Chondrocyte (in vitro differentiated cells): ENCODE results near the gene GFRA1. TPM values are rescaled to one million over a fixed set of nuclear protein-coding genes. Genes with fewer than 3 reads are reported as not detected.

Source experiments
- DNase-seq: peaks from one replicate; pipeline ENCODE4 v3.0.0; 2021; ENCODE audit warnings: mixed read lengths, low spot score
- H3K27ac Mint-ChIP-seq: one replicate; pipeline ENCODE4 v1.8.0; 2021; ENCODE audit warnings: mild to moderate bottlenecking, moderate library complexity, mixed read lengths; ENCODE audit not compliant: unreplicated experiment
- H3K27me3 Mint-ChIP-seq: 2 replicates; pipeline ENCODE4 v1.8.0; 2021; ENCODE audit warnings: low read depth, mixed read lengths
- H3K36me3 Mint-ChIP-seq: 2 replicates; pipeline ENCODE4 v1.8.0; 2021; ENCODE audit warnings: low read depth, mixed read lengths
- H3K4me1 Mint-ChIP-seq: 2 replicates; pipeline ENCODE4 v1.8.0; 2021; ENCODE audit warnings: low read depth, mild to moderate bottlenecking, mixed read lengths
- H3K4me3 Mint-ChIP-seq: one replicate; pipeline ENCODE4 v1.8.0; 2021; ENCODE audit warnings: mild to moderate bottlenecking, moderate library complexity, mixed read lengths; ENCODE audit not compliant: unreplicated experiment
- H3K9me3 Mint-ChIP-seq: 2 replicates; pipeline ENCODE4 v1.8.0; 2021; ENCODE audit warnings: low read depth, mixed read lengths
- CTCF ChIP-seq: fragments of 200-600 bp; sonication (generic); IDR thresholded peaks from 2 replicates; pipeline ENCODE4 v1.5.0; 2021; ENCODE audit warnings: antibody characterized with exemption, mild to moderate bottlenecking, moderate library complexity
- total RNA-seq: library from RNA; stranded (reverse); gene quantifications from 3 replicates; pipeline ENCODE4 v1.2.1, GENCODE V29; 2021

The GFRA1 gene
- total RNA-seq, 1 donor from 2014 or later = 79.7 TPM

DNA sequence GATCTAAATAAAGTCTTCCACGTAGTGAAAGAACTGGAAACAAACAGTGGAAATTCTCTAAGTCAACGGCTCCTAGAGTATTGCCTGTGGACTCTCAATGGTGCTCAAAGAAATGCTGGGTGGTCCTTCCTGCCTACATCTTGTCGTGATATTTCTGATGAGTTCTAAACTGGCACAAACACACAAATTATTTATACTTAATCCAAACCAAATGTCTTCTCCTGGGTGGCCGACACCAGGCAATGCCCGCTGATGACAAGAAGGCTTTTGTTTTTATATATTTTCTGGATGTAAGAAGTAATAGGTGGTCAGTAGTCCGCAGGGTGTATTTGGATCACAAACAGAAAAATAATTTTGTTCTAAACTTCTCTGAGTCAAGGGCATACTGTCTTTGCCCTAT lies 178.7 kb downstream of the GFRA1 start:
- Mint-ChIP-seq H3K4me3 (no peak overlapping the region), H3K36me3 (peaks cover 3% of the 10 kb centered on the region), H3K9me3 (no peaks in the 10 kb centered on the region), H3K27me3 (no peaks in the 10 kb centered on the region), H3K27ac (no peak overlapping the region), H3K4me1 (no peaks in the 10 kb centered on the region)
- no peak for DNase-seq
- no peak for TF ChIP-seq CTCF

GRCh38 chr10:116093031-116093430 lies 180.0 kb downstream of the GFRA1 start:
- DNase-seq = no peak
- no peak overlapping the region for H3K27ac Mint-ChIP-seq
- H3K4me1 Mint-ChIP-seq = no peaks in the 10 kb centered on the region
- TF ChIP-seq CTCF = no peak
- no peak overlapping the region for H3K4me3 Mint-ChIP-seq
- H3K36me3 Mint-ChIP-seq = peaks cover 6% of the 10 kb centered on the region
- no peaks in the 10 kb centered on the region for H3K9me3 Mint-ChIP-seq
- H3K27me3 Mint-ChIP-seq = no peaks in the 10 kb centered on the region

DNA sequence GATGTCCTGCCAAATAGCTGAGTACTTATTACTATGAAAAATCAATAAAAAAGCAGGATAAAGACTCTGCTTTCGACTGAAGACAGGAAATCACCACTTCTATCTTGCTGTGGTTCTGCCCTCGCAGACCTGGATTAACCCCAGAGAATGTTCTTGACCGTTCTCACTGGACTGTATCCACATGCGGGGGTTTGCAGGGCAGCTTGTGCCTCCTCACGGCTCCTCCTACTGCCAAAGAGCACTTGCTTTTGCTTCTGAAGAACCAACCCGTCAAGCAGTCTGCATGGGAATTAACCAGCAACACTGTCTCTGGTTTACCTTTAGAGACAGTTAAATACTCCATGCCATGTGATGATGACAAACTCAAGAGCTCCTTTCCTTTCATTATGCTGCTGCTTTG lies 184.0 kb downstream of the GFRA1 start:
- peaks cover 6% of the 10 kb centered on the region for H3K36me3 Mint-ChIP-seq
- no peak for DNase-seq
- no peaks in the 10 kb centered on the region for H3K4me1 Mint-ChIP-seq
- H3K4me3 Mint-ChIP-seq = no peak overlapping the region
- no peaks in the 10 kb centered on the region for H3K9me3 Mint-ChIP-seq
- H3K27ac Mint-ChIP-seq = no peak overlapping the region
- TF ChIP-seq CTCF = no peak
- H3K27me3 Mint-ChIP-seq = no peaks in the 10 kb centered on the region

DNA sequence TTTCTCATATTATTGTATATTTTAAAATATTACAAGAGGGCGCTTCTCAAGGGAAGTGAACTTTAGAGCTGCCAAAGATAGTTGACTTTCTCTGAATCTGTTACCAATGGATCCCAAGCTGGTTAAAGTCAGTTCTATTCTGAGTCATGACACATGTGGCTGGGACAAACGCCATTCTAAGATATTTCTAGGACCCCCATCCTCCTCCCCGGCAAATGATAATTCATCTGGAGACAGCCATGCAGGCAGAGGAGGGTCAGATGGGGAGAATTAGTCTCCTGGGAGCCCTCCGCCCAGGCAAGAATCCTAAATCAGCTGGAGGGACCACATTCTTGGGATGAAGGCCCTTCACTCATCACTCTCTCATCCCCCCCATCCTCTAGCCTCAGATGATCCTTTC lies 187.7 kb downstream of the GFRA1 start:
- Mint-ChIP-seq H3K9me3 (no peaks in the 10 kb centered on the region), H3K27ac (no peak overlapping the region), H3K36me3 (peaks cover 6% of the 10 kb centered on the region), H3K4me1 (no peaks in the 10 kb centered on the region), H3K4me3 (no peak overlapping the region), H3K27me3 (no peaks in the 10 kb centered on the region)
- DNase-seq = no peak
- no peak for TF ChIP-seq CTCF

DNA sequence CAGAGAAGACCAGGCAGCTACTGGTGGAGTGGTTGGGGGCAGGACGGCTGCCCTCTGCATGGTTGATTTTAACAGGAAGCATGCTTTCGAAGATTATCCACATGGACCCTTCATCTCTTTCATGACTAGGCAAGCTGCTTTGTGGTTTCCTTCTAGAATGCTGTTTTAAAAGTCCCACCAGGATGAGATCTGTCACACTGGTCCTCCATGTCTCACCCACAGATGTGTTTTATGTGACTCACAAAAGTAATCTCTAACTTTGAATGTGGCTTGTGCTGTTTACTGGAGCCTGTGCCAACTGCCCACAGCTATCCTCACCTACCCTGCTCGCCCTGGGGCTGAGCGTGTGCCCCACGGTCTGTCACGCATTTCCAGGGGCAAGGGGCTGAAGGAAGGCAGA lies 188.8 kb downstream of the GFRA1 start:
- TF ChIP-seq CTCF = no peak
- Mint-ChIP-seq H3K4me1 (no peaks in the 10 kb centered on the region), H3K36me3 (peaks cover 5% of the 10 kb centered on the region), H3K4me3 (no peak overlapping the region), H3K9me3 (no peaks in the 10 kb centered on the region), H3K27me3 (no peaks in the 10 kb centered on the region), H3K27ac (no peak overlapping the region)
- no peak for DNase-seq
